NCI-H1436 treated with DMSO at 0.1 percent for 48 hours (cell line): ENCODE measurements around the gene MMP23B.

ENCODE experiments used
- DNase-seq: peaks from one replicate; lab custom pipeline; 2025; lab: John Stamatoyannopoulos, UW

MMP23B gene

GRCh38 chr1:1602968-1603506, 28.9 kb upstream of the MMP23B start:
- no peak for DNase-seq

GRCh38 chr1:1603671-1604373, 28.2 kb upstream of the MMP23B start:
- no peak for DNase-seq

GRCh38 chr1:1604374-1605033, 27.5 kb upstream of the MMP23B start:
- DNase-seq: no peak

GRCh38 chr1:1605034-1605591, 26.9 kb upstream of the MMP23B start:
- DNase-seq: no peak

GRCh38 chr1:1605724-1606123, 26.2 kb upstream of the MMP23B start:
- DNase-seq: no peak

GRCh38 chr1:1606232-1606631, 25.7 kb upstream of the MMP23B start:
- no peak for DNase-seq

GRCh38 chr1:1609822-1610485, 22.0 kb upstream of the MMP23B start:
- no peak for DNase-seq

GRCh38 chr1:1610796-1611195, 21.2 kb upstream of the MMP23B start:
- no peak for DNase-seq

GRCh38 chr1:1612104-1612400, 19.9 kb upstream of the MMP23B start:
- DNase-seq: no peak

GRCh38 chr1:1613509-1614082, 18.4 kb upstream of the MMP23B start:
- DNase-seq: no peak

GRCh38 chr1:1614204-1614953, 17.6 kb upstream of the MMP23B start:
- DNase-seq: no peak

- DNase-seq: no peak
Measured at GRCh38 chr1:1614954-1615255, 17.1 kb upstream of the MMP23B start.

- peak; percentile 77 for DNase-seq
Measured at GRCh38 chr1:1615256-1616044, 16.5 kb upstream of the MMP23B start, which contains the start of gene MIB2. Gene MIB2 (plus strand): TSS chr1:1615500. CDS start chr1:1623453, 7,953 bp downstream.

- DNase-seq: no peak
Measured at GRCh38 chr1:1616045-1616790, 15.8 kb upstream of the MMP23B start.

GRCh38 chr1:1616838-1617237, 15.1 kb upstream of the MMP23B start:
- DNase-seq: no peak

- no peak for DNase-seq
Measured at GRCh38 chr1:1617516-1617915, 14.5 kb upstream of the MMP23B start.

GRCh38 chr1:1617925-1618324, 14.0 kb upstream of the MMP23B start:
- no peak for DNase-seq

GRCh38 chr1:1618396-1619068, 13.4 kb upstream of the MMP23B start:
- no peak for DNase-seq

GRCh38 chr1:1619917-1620361, 12.0 kb upstream of the MMP23B start:
- DNase-seq: no peak
